HG02852 (cell line): ENCODE results near the gene ANTXR2.
"Not testable (repeated sequence)": the region's sequence is repeated elsewhere in the genome, so short reads cannot be mapped to it uniquely, and the experiment has no call there.

ENCODE experiments used
- ATAC-seq: cut with Tn5 transposase; IDR thresholded peaks from one replicate; pipeline ENCODE4 v1.9.1; 2021; ENCODE audit warnings: mild to moderate bottlenecking, moderate library complexity; ENCODE audit not compliant: unreplicated experiment

The ANTXR2 gene

DNA sequence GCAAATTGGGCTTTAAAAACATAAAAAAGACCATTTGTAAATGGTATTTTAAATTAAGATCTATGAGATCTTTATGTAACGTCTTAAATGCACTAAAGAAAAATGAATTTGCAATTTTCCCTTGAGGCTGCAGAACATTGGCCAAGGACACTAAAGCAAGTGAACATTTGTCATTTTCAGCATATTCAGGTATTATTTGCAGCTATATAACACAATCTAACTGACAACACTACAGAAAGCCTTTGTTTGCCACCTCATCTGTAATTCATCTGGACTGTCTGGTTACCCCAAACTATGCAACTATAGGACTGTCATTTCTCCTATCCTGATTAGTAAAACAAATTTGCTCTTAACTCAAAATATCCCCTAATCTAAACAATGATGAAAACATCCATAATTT, 74.8 kb downstream of the ANTXR2 start:
- no peak for ATAC-seq

DNA sequence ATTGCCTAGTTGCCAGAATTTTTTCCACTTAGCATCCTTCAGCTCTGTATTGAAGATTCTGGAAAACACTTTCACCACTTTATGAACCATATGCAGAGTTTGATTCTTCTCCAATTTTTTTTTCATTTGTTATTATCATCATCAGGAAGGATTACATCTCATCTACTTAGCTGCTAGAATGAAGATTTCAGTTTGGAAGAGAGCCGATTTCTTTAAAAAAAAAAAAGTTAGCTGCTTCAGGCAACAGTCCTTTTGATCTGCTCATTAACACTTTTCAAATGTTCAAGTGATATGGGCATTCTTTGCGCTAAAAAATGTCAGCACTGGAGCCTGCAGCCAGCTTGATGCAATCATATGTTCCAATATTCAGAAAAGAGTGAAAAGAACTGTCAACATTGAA, 76.2 kb downstream of the ANTXR2 start:
- ATAC-seq: no peak

DNA sequence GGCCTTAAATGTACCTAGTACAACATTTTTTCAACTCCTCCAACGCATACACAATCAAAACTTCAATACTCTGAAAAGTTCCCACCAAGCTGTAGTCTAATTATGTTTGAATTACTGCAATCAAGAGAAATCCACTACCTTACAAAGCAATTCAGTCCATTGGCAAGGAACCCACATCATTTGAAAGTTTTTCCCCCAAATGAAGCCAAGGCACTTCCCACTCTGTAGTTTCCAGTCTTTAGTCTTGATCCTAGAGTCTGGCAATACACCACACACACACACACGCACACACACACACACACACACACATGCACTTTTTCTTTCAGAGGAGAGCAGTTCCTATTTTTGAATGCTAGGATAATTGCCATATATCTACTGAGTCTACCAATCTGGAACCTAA, 79.6 kb downstream of the ANTXR2 start:
- ATAC-seq: no peak

DNA sequence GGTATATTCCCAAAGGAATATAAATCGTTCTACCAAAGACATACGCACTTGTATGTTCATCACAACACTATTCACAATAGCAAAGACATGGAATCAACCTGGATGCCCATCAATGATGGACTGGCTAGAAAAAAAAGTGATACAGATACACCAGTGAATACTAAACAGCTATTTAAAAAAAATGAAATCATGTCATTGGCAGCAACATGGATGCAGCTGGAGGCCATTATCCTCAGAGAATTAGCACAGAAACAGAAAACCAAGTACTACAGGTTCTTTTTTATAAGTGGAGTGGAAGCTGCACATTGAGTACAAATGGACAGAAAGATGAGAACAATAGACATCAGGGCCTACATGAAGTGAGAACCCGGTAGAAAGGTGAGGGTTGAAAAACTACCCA, 81.4 kb downstream of the ANTXR2 start:
- ATAC-seq: no peak

DNA sequence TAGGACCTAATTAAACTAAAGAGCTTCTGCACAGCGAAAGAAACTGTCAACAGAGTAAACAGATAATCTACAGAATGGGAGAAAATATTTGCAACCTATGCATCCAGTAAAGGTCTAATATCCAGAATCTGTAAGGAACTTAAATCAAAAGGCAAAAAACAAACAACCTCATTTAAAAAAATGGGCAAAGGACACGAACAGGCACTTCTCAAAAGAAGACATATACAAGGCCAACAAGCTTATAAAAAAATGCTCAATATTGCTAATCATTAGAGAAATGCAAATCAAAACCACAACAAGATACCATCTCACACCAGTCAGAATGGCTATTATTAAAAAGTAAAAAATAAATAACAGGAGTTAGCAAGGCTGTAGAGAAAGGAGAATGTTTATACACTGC, 81.9 kb downstream of the ANTXR2 start:
- not testable (repeated sequence) for ATAC-seq

DNA sequence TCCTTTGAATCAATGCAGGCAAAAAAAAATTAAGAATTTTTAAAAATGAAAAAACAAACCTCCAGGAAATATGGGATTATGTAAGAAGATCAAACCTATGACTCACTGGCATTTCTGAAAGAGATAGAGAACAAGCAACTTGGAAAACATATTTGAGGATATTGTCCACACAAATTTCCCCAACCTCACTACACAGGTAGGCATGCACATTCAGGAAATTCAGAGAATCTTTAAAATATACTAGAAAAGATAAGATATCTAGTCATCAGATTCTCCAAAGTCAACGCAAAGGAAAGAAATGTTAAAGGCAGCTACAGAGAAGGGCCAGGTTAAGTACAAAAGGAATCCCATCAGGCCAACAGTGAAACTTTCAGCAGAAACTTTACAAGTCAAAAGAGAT, 85.6 kb downstream of the ANTXR2 start:
- no peak for ATAC-seq

DNA sequence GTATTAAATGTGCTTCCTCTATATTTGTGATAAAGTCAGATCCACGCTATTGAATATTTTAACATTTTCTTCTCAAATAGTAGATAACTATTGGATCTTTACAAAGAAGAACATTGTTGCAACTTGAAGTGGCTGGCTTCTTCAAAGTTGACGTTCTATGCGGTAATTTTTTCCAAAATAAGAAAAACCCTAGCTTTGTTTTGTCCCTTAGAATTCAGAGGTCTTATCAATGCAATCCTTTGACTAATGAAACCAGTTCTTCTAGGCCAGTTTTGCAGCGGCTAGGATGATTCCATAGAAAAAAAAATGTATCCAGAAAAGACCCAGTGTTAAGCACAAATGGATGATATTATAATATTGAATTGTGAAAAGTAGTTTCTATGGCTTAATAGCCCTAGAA, 89.6 kb downstream of the ANTXR2 start:
- ATAC-seq: no peak

DNA sequence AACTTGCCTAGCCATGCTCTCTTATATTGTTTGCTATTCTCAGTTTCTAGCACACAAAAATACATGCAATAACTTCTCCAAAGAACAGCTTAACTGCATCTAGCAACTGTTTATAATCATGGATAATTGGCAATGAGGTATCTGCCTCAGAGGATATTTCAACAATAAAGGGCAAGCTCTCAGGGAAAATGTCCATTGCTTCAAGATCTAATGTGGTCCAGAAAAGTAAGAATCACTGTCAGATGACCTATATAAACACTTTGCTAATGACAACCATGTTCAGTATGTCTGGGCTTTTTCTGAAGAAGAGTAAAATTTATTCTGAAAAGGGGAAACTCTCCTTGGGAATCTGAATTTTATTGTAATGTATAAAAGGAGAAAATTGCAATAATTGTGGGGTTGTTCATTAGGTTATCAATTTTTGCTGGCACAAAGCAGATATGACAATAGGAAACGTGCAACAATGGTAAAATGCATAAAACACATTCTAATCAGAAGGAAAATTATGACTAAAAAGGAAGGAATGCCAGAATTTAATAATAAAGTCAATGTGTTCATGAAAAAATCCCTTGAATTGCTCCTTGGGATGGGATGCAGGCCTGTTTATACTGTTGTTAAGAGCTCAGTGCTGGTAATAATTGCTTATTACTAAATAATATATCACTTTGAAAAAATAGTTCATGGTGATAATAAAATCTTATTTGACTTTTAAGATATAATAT, 90.3 kb downstream of the ANTXR2 start:
- no peak for ATAC-seq

DNA sequence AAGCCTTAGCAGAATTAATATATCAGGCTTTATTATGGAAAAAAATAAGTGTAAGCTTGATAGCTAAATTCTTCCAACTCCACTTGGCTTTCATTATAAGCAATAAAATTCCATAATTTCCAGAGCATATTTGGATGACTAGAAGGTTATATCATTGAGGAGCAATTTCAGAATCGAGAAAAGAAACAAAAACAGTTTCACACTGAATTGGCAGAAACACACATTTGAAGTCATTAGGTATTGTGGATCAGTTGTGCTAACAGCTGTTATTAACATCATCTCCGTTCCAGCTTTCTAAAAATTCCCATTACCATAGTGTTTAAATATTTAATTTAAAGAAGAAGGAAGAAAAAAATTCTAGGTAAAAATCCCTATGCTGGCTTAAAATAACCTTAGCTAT, 92.6 kb downstream of the ANTXR2 start:
- no peak for ATAC-seq

DNA sequence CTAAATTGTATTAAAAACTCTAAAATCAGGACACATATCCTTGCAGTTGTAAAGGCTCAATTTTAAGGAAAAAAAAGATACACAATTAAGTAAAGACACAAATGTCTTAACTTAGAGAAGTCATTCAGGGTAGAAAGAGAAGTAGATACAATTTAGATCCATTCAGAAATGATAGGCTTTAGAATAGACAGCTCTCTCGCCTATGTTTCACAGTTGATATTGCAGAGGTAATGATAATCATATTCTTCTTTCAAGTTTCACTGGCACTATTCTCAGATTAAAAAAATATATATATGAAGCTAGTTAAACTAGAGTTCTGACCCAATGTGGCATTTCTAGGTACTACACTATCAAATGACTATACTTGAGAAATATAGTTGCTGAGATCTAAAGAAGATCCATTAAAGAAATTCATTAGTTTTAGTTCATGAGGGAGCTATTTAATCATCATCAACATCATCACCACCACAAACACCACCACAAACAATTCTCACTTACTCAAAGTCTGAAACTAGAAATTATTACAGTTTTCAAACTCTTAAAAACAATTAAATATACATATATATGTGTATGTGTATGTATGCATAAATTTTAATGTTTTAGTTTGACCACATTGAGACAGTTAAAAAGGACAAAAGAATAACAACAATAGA, 93.1 kb downstream of the ANTXR2 start:
- ATAC-seq: no peak

DNA sequence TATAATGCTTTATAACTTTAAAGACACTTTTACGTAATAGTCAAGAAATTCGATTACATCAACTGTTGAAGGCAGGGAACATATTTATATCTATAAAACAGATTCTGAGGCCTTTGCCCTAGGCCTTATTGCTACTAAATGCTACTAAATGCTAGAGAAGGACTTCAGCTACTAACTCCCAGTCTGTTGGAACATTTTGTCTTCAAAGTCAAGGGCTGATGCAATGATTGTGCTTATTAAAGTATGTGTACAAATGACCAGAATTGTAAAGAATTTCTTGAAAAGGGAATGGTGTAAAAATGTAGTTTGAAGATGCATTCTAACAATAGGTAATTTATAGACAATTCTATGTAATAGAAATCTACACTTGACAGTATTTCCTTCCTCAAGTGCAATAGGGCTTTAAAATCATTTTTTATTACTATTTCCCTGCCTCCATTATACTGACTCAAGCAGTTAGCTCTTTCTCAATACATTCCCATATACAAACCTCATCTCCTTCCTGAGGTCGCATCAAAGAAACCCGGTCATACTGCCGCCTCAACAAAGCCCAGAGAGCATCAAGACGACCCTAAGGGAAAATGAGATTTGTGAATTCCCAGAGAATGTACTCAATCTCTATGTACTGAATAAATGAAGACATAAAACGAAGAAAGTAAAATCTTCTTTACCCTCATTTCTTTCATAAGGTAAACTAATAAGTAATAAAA, 95.7 kb downstream of the ANTXR2 start:
- ATAC-seq: no peak

DNA sequence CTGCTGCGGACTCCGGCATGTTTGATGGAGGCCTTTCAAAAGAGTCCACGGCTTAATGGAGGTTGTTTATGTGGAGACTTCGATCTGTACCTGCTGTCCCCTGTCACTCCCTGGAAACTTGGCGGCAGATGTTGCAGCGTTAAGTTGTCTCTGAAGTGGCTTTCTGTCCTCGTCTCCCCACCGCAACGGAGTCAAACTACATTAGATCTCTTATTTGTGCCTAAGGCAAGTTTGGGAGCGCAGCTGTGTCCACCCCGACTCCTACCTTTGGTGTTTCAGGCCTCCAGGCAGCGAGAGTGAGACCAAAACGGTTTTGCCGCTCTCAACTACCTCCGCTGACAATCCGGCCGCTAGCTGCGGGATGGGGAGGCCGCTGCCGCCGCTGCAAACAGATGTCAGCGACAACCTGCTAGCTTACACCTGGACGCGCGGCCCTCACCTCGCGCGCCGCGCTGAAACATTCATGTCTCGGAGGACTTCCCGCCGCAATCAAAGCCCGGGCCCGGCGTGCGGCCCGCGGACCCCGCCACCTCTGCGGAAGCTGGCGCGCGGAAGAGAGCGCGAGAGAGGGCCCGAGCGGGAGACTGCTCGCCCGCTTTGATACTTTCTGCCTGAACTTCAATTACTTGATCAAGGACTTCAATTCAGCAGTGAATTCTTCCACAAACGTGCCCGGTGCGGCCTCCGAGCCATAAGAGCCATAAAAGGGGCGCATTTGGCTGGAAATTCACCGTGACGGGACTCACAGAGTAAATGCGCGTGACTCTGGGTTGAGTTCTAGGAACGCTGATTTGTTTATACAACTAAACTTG, 108.4 kb downstream of the ANTXR2 start:
- no peak for ATAC-seq

DNA sequence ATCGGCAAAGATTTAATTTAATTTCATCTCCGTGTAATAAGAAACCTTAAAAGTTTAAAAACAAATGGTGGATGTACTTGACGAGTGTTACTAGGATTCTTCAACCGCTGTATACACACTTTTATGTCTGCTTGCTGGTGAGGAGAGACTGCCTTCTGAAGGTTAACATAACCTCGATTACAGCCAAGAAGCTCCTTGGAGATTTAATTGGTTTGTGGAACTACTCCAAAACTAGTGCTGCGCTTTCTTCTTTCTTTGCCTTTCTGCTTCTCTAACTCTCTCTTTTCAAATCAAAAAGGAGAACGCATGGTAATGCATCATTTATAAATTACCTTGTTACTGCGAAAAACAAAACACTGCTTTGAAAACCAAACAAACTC, 109.0 kb downstream of the ANTXR2 start:
- no peak for ATAC-seq

DNA sequence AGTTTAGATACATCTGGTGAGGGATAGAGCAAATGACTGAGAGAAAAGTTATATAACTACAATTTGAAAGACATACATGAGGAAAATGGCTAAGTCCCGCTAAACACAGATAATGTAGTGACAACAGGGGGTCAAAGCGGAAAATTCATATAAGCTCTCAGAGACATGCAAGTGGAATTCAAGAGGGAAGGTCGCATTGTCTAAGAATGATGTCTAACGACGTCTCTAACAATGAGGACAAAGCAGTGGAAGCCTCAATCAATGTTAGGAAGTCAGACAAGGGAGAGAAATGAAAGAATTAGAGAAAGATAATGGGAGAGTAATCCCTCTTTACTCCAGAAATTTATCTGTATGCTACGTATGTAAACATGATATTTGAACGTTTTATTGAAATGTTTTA, 113.4 kb downstream of the ANTXR2 start:
- no peak for ATAC-seq

DNA sequence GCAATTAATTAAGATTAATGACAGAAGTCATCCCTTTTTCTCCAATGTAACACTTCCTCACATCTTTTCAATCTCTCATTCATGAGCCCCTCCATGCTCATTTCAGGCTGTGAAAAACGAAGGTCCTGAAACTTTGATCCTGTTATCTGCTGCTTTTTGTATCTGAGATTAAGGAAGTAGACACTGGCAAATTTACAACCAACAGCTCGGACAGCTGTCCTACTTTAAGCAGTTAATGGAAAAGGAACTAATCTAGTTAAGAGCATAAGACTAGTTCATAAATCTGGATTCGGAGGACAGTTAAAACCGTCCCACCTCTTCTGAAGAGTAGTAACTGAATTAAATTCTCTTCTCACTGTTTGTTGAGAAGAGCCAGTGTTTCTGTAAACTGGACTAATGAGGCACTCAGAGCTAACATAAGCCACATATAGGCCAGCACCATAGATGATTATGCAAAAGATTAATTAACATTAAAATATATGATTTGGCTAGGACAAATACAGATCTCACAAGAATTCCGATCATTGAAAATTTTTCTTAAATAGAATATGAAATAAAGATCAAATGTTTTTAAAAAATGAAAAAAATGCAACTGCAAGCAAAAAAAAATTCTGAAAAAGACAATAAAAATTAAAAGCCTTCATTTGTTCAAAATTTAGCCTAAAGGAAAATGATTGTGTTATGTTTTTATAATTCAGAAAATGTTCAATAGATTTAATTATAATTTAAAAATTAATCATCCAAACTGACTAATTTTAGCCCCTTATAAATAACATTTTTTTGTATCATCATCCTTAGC, 114.4 kb downstream of the ANTXR2 start:
- ATAC-seq: no peak

DNA sequence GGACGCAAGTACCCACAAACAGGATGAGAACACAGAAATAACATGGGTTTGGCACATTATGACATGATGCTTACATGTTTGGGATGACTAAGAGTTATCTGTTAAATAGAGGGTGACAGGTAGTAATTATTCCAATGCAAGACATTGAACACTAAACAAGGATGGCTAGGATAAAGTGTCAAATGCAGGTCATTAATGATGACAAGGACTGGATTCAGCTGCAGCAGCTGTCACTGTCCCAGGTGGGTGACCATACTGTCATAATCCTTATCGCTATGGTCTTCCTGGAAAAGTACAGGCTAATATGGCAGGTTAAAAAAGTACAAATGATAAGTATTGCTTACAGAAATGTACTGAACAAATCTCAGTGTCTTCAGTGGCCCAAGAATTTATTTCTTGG, 123.9 kb downstream of the ANTXR2 start:
- no peak for ATAC-seq

DNA sequence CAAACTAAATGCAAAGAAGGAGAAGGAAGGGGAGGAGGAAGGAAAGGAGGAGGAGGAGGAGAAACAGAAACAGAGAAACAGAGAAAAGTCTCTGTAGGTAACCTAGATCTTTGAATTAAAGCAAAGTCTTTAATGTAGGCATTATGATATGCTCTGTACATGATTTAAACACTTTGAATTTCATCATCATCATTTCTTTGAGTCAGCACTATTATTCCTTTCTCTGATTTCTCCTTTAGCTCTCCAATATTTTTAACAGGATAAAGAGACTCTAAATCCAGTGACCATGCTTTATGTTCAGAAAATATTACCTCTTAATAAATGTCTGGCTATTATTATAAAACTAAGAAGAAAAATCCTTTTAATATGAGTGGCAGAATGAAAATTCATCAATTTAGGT, 124.3 kb downstream of the ANTXR2 start:
- no peak for ATAC-seq

DNA sequence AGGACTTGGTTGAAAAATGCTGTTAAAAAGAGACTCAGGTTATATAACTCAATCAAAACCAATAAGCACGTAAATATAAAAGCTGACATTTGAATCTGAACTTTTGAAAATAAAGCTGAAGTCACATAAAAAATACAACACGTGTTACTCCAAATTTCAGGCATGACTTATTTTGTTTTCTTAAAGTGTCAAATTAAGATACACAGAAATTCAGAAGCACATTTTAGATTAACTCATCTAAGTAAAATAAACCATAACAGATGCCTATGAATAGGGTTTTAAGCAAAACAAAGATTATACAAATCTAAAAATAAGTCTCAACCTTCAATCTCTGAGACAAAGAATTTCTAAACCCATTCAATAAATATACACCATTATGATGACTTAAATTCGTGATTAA, 124.8 kb downstream of the ANTXR2 start:
- ATAC-seq: no peak

DNA sequence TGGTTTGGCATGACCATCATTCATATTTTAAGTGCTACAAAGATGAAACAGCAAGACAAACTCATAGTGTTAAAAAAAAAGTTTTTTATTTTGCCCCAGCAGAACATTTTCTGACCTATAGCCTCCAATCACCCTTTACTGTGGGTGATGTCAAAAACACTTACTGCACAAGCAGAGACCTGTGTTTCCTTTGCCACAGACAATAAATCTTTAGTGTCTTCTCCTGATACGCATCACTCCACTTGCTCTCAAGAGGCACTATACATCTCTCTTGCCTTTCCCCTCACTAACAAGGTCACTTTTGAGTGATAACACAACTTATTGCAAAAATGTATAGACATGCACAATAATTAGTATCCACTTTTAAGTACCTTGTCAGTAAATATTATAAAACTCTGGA, 125.6 kb downstream of the ANTXR2 start:
- no peak for ATAC-seq

DNA sequence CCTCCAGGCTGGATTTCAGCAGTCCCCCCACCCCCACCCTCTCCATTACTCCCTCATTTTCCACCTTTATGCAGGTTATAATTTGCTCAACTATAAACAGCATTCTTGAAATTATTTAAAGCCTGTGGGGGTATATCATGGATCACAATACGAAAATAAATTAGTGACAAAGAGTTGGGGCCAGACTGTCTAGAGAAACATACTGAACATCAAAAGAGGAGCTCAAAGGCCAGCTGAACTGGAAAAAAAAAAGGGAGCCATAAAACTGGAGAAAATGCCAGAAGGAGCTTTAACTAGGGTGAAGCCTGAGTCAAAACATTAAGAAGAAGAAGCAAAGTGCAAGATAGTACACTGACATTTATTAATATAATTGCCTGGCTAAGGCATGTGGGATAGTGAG, 137.8 kb downstream of the ANTXR2 start:
- ATAC-seq: no peak

DNA sequence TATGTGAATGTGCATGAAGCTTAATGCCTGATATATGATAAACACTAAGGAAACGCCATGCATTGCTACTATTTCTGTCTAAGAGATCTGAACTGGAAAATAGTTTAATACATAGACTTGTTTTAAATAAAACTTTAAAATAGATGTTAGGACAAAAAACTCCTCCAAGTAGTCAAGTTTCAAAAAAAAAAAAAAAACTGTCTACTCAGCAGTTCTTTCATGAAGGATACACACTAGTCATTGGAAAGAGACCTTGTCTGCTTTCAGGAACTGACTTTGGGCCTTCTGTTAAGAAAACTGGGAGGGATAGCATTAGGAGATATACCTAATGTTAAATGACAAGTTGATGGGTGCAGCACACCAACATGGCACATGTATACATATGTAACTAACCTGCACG, 138.4 kb downstream of the ANTXR2 start:
- no peak for ATAC-seq
